ENCODE measurements around the gene PHLPP1. TPM values are rescaled to one million over a fixed set of nuclear protein-coding genes. Genes with fewer than 3 reads are reported as not detected.

PHLPP1 gene
- polyA plus RNA-seq, 2 donors = 4.3 to 4.5 TPM

GRCh38 chr18:62950246-62950645 is 234.9 kb downstream of the PHLPP1 start:
- H3K27ac ChIP-seq (ENCODE audit: low read depth in 2 of 2, low read length in 1 of 2) = no peak overlapping the region
- no peaks in the 10 kb centered on the region for H3K4me1 ChIP-seq (ENCODE audit: control insufficient read depth in 2 of 2, insufficient read depth in 2 of 2, low read length in 1 of 2)
- peaks cover 0 to 7% of the 10 kb centered on the region in 2 donors for H3K36me3 ChIP-seq (ENCODE audit: control insufficient read depth in 2 of 2, insufficient read depth in 2 of 2, low read length in 1 of 2)
- WGBS, 2 donors = 90 to 97% methylated on average over 1 of the region's 1 CpG
- H3K27me3 ChIP-seq (ENCODE audit: control insufficient read depth in 1 of 2, insufficient read depth in 2 of 2, low read length in 2 of 2) = no peaks in the 10 kb centered on the region
- no peaks in the 10 kb centered on the region for H3K9me3 ChIP-seq (ENCODE audit: control insufficient read depth in 2 of 2, insufficient read depth in 1 of 2, low read depth in 1 of 2, low read length in 1 of 2)
- H3K4me3 ChIP-seq (ENCODE audit: low read depth in 1 of 2, low read length in 2 of 2) = no peak overlapping the region

DNA sequence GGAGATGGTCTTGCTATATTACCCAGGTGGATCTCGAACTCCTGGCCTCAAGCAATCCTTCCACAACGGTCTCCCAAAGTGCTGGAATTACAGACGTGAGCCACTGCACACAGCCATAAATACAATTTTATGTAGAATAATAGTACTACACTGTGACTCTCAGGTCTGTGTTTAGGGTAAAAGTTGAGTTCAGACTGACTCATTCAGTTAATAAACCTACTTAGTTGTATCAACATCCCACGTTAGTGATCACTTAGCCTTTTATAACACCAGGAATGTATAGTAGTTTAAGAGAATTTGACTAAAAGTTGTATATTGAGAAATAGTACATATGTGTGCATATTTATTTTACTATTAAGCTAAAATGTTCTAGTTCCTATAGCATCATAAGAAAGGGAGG is 237.5 kb downstream of the PHLPP1 start:
- no peaks in the 10 kb centered on the region for H3K4me1 ChIP-seq (ENCODE audit: control insufficient read depth in 2 of 2, insufficient read depth in 2 of 2, low read length in 1 of 2)
- WGBS, 2 donors = 80 to 92% methylated on average over 4 of the region's 4 CpGs
- no peaks in the 10 kb centered on the region for H3K27me3 ChIP-seq (ENCODE audit: control insufficient read depth in 1 of 2, insufficient read depth in 2 of 2, low read length in 2 of 2)
- no peaks in the 10 kb centered on the region for H3K9me3 ChIP-seq (ENCODE audit: control insufficient read depth in 2 of 2, insufficient read depth in 1 of 2, low read depth in 1 of 2, low read length in 1 of 2)
- no peaks in the 10 kb centered on the region for H3K36me3 ChIP-seq (ENCODE audit: control insufficient read depth in 2 of 2, insufficient read depth in 2 of 2, low read length in 1 of 2)
- H3K27ac ChIP-seq (ENCODE audit: low read depth in 2 of 2, low read length in 1 of 2) = no peak overlapping the region
- no peak overlapping the region for H3K4me3 ChIP-seq (ENCODE audit: low read depth in 1 of 2, low read length in 2 of 2)

DNA sequence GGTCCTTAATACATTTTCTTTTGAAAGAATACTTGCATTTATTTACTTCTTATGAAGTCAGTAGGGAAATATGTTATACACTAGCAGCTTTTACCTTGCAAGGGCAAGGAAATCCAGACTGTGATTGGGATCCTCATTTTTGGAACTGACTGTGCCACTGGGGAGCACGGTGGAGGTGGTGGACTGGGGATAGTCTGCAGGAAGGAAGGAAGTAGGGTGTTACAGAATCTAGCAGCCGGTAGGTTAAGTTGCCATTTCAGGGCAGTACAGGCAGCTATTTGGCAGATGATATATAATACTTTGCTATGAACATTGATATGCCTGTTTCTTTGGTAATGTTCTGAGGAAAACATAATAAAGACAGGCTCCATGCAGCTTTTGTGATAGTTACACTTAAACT is 238.3 kb downstream of the PHLPP1 start:
- Histone ChIP-seq H3K36me3 (ENCODE audit: control insufficient read depth in 2 of 2, insufficient read depth in 2 of 2, low read length in 1 of 2) (no peaks in the 10 kb centered on the region), H3K27ac (ENCODE audit: low read depth in 2 of 2, low read length in 1 of 2) (no peak overlapping the region), H3K4me1 (ENCODE audit: control insufficient read depth in 2 of 2, insufficient read depth in 2 of 2, low read length in 1 of 2) (no peaks in the 10 kb centered on the region), H3K4me3 (ENCODE audit: low read depth in 1 of 2, low read length in 2 of 2) (no peak overlapping the region), H3K27me3 (ENCODE audit: control insufficient read depth in 1 of 2, insufficient read depth in 2 of 2, low read length in 2 of 2) (no peaks in the 10 kb centered on the region), H3K9me3 (ENCODE audit: control insufficient read depth in 2 of 2, insufficient read depth in 1 of 2, low read depth in 1 of 2, low read length in 1 of 2) (no peaks in the 10 kb centered on the region)
- WGBS, 2 donors = 52 to 59% methylated on average over 2 of the region's 2 CpGs

DNA sequence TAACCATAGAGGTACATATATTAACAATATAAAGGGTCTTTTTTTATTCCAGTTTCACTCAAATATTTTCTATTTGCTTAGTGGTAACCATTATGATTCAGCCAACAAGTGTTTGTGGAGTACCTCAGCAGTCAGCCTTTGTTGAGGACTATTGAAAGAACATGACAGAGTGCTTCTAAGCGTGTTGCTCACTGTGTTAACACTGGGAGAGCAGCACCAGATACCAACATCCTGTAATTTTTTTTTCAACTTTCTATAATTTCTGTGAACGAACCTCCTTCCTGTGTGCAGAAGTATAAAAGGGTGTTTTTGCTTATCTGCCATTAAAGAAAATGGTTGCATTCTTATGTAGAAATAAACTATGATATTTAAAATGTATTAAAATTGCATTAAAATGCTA is 239.0 kb downstream of the PHLPP1 start:
- H3K4me1 ChIP-seq (ENCODE audit: control insufficient read depth in 2 of 2, insufficient read depth in 2 of 2, low read length in 1 of 2) = no peaks in the 10 kb centered on the region
- H3K36me3 ChIP-seq (ENCODE audit: control insufficient read depth in 2 of 2, insufficient read depth in 2 of 2, low read length in 1 of 2) = no peaks in the 10 kb centered on the region
- no peaks in the 10 kb centered on the region for H3K27me3 ChIP-seq (ENCODE audit: control insufficient read depth in 1 of 2, insufficient read depth in 2 of 2, low read length in 2 of 2)
- no peak overlapping the region for H3K27ac ChIP-seq (ENCODE audit: low read depth in 2 of 2, low read length in 1 of 2)
- H3K9me3 ChIP-seq (ENCODE audit: control insufficient read depth in 2 of 2, insufficient read depth in 1 of 2, low read depth in 1 of 2, low read length in 1 of 2) = no peaks in the 10 kb centered on the region
- no peak overlapping the region for H3K4me3 ChIP-seq (ENCODE audit: low read depth in 1 of 2, low read length in 2 of 2)
- 67 to 73% methylated on average over 2 of the region's 2 CpGs for WGBS, 2 donors

GRCh38 chr18:62957885-62958472 is 242.6 kb downstream of the PHLPP1 start:
- no peaks in the 10 kb centered on the region for H3K4me1 ChIP-seq (ENCODE audit: control insufficient read depth in 2 of 2, insufficient read depth in 2 of 2, low read length in 1 of 2)
- no peaks in the 10 kb centered on the region for H3K9me3 ChIP-seq (ENCODE audit: control insufficient read depth in 2 of 2, insufficient read depth in 1 of 2, low read depth in 1 of 2, low read length in 1 of 2)
- H3K27me3 ChIP-seq (ENCODE audit: control insufficient read depth in 1 of 2, insufficient read depth in 2 of 2, low read length in 2 of 2) = no peaks in the 10 kb centered on the region
- H3K36me3 ChIP-seq (ENCODE audit: control insufficient read depth in 2 of 2, insufficient read depth in 2 of 2, low read length in 1 of 2) = no peaks in the 10 kb centered on the region
- WGBS, 2 donors = 81 to 84% methylated on average over 9 of the region's 9 CpGs
- H3K27ac ChIP-seq (ENCODE audit: low read depth in 2 of 2, low read length in 1 of 2) = no peak overlapping the region
- H3K4me3 ChIP-seq (ENCODE audit: low read depth in 1 of 2, low read length in 2 of 2) = no peak overlapping the region

- no peaks in the 10 kb centered on the region for H3K27me3 ChIP-seq (ENCODE audit: control insufficient read depth in 1 of 2, insufficient read depth in 2 of 2, low read length in 2 of 2)
- H3K36me3 ChIP-seq (ENCODE audit: control insufficient read depth in 2 of 2, insufficient read depth in 2 of 2, low read length in 1 of 2) = no peaks in the 10 kb centered on the region
- no peak overlapping the region for H3K4me3 ChIP-seq (ENCODE audit: low read depth in 1 of 2, low read length in 2 of 2)
- H3K27ac ChIP-seq (ENCODE audit: low read depth in 2 of 2, low read length in 1 of 2) = no peak overlapping the region
- 92 to 93% methylated on average over 3 of the region's 3 CpGs for WGBS, 2 donors
- H3K4me1 ChIP-seq (ENCODE audit: control insufficient read depth in 2 of 2, insufficient read depth in 2 of 2, low read length in 1 of 2) = no peaks in the 10 kb centered on the region
- no peaks in the 10 kb centered on the region for H3K9me3 ChIP-seq (ENCODE audit: control insufficient read depth in 2 of 2, insufficient read depth in 1 of 2, low read depth in 1 of 2, low read length in 1 of 2)
These were observed 244.1 kb downstream of the PHLPP1 start for GRCh38 chr18:62959481-62959880.

GRCh38 chr18:62963507-62963906 is 248.2 kb downstream of the PHLPP1 start:
- Histone ChIP-seq H3K4me3 (ENCODE audit: low read depth in 1 of 2, low read length in 2 of 2) (no peak overlapping the region), H3K4me1 (ENCODE audit: control insufficient read depth in 2 of 2, insufficient read depth in 2 of 2, low read length in 1 of 2) (no peaks in the 10 kb centered on the region), H3K27me3 (ENCODE audit: control insufficient read depth in 1 of 2, insufficient read depth in 2 of 2, low read length in 2 of 2) (no peaks in the 10 kb centered on the region), H3K27ac (ENCODE audit: low read depth in 2 of 2, low read length in 1 of 2) (no peak overlapping the region), H3K9me3 (ENCODE audit: control insufficient read depth in 2 of 2, insufficient read depth in 1 of 2, low read depth in 1 of 2, low read length in 1 of 2) (no peaks in the 10 kb centered on the region), H3K36me3 (ENCODE audit: control insufficient read depth in 2 of 2, insufficient read depth in 2 of 2, low read length in 1 of 2) (no peaks in the 10 kb centered on the region)
- WGBS, 2 donors = 59 to 60% methylated on average over 3 of the region's 3 CpGs

DNA sequence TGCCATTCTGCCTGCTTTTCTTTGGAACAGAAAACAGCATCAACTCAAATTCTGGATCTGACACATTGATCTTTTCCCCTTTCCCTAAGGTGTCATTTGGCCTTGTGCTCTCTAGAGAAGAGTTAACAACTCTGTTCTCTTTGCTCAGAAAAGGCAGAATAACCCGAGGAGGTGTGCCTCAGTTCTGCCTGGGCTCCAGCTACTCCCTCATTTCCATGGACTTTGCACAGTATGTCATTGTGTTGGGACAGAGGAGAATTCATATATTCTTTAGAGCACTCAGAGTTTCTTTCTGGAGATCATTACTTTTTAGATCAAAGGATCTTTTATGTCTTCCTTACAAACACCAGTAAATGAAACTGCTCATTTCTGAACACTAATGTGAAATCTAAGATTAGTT is 249.1 kb downstream of the PHLPP1 start:
- H3K9me3 ChIP-seq (ENCODE audit: control insufficient read depth in 2 of 2, insufficient read depth in 1 of 2, low read depth in 1 of 2, low read length in 1 of 2) = no peaks in the 10 kb centered on the region
- no peaks in the 10 kb centered on the region for H3K4me1 ChIP-seq (ENCODE audit: control insufficient read depth in 2 of 2, insufficient read depth in 2 of 2, low read length in 1 of 2)
- no peaks in the 10 kb centered on the region for H3K36me3 ChIP-seq (ENCODE audit: control insufficient read depth in 2 of 2, insufficient read depth in 2 of 2, low read length in 1 of 2)
- H3K27ac ChIP-seq (ENCODE audit: low read depth in 2 of 2, low read length in 1 of 2) = no peak overlapping the region
- H3K4me3 ChIP-seq (ENCODE audit: low read depth in 1 of 2, low read length in 2 of 2) = no peak overlapping the region
- H3K27me3 ChIP-seq (ENCODE audit: control insufficient read depth in 1 of 2, insufficient read depth in 2 of 2, low read length in 2 of 2) = no peaks in the 10 kb centered on the region
- WGBS, 2 donors = 68 to 76% methylated on average over 1 of the region's 1 CpG

GRCh38 chr18:62967089-62967488 is 251.7 kb downstream of the PHLPP1 start:
- WGBS, 2 donors = 73 to 87% methylated on average over 4 of the region's 4 CpGs
- Histone ChIP-seq H3K36me3 (ENCODE audit: control insufficient read depth in 2 of 2, insufficient read depth in 2 of 2, low read length in 1 of 2) (no peaks in the 10 kb centered on the region), H3K4me1 (ENCODE audit: control insufficient read depth in 2 of 2, insufficient read depth in 2 of 2, low read length in 1 of 2) (no peaks in the 10 kb centered on the region), H3K27ac (ENCODE audit: low read depth in 2 of 2, low read length in 1 of 2) (no peak overlapping the region), H3K9me3 (ENCODE audit: control insufficient read depth in 2 of 2, insufficient read depth in 1 of 2, low read depth in 1 of 2, low read length in 1 of 2) (no peaks in the 10 kb centered on the region), H3K27me3 (ENCODE audit: control insufficient read depth in 1 of 2, insufficient read depth in 2 of 2, low read length in 2 of 2) (no peaks in the 10 kb centered on the region), H3K4me3 (ENCODE audit: low read depth in 1 of 2, low read length in 2 of 2) (no peak overlapping the region)

GRCh38 chr18:62973689-62974088 is 258.3 kb downstream of the PHLPP1 start:
- H3K4me3 ChIP-seq (ENCODE audit: low read depth in 1 of 2, low read length in 2 of 2) = no peak overlapping the region
- H3K4me1 ChIP-seq (ENCODE audit: control insufficient read depth in 2 of 2, insufficient read depth in 2 of 2, low read length in 1 of 2) = no peaks in the 10 kb centered on the region
- no peaks in the 10 kb centered on the region for H3K9me3 ChIP-seq (ENCODE audit: control insufficient read depth in 2 of 2, insufficient read depth in 1 of 2, low read depth in 1 of 2, low read length in 1 of 2)
- peaks cover 2 to 9% of the 10 kb centered on the region in 2 donors for H3K36me3 ChIP-seq (ENCODE audit: control insufficient read depth in 2 of 2, insufficient read depth in 2 of 2, low read length in 1 of 2)
- H3K27me3 ChIP-seq (ENCODE audit: control insufficient read depth in 1 of 2, insufficient read depth in 2 of 2, low read length in 2 of 2) = no peaks in the 10 kb centered on the region
- 79 to 85% methylated on average over 1 of the region's 1 CpG for WGBS, 2 donors
- no peak overlapping the region for H3K27ac ChIP-seq (ENCODE audit: low read depth in 2 of 2, low read length in 1 of 2)

All from esophagus (tissue), 2 donors.